Amniotic epithelial cell (primary cell): ENCODE data around the gene TIMM10.
A peak's percentile ranks its signal among the peaks of the same experiment; 100 is the strongest.

Experiments used
- DNase-seq: peaks from one replicate; pipeline ENCODE4 v3.0.0-alpha.2; 2010; ENCODE audit warnings: low read depth

The TIMM10 gene

DNA sequence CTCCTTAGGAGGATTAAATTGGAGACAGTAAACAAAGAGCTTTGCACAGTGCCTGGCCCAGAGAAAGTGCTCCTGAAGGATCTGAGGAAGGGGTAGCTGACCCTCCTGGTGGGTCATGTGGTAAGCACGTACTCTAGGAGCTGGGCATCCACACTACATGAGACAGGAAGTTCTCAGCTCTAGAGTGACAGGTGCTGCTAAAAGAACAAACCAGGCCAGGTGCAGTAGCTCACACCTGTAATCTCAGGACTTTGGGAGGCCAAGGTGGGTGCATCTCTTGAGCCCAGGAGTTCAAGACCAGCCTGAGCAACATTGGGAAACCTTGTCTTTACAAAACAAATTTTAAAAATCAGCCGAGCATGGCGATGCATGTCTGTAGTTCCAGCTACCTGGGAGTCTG, 28.2 kb downstream of the TIMM10 start:
- no peak for DNase-seq

DNA sequence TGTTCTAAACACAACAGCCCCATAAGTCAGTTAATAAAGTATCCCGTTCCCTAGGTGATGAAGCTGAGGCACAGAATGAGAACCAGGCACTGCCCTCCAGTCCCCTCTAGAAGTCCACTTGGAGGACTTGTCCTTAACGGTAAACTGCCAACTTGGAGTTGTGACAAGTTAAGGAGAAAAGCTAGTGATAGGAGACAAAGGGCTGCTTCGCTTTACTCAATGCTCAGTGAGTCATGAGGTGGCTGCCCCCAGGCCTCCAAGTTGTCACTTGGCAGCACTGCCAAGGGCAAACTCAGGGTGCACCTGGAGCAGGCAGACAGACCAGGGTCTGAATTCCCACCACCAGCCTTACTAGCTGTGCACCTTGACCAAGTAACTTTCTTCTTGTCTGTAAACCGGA, 28.6 kb downstream of the TIMM10 start:
- DNase-seq, result no peak

DNA sequence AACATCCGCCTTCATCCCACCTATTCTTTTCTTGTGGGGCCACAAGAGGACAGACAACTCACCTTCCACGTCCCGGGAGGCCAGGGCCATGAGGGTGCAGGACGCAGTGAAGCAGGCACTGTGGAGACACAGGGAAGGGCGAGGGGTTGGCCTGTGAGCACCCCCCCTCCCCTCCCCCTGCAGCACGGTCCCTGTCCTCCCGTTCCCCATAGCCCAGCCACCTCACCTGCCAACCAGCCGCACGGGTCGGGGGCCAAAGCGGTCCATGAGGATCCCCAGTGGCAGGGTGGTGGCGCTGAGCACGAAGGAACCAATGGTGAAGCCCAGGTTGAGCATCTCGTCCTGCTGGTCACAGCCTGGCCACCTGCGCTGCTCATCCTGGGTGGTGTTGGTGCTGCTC, 29.6 kb downstream of the TIMM10 start:
- DNase-seq, result no peak

DNA sequence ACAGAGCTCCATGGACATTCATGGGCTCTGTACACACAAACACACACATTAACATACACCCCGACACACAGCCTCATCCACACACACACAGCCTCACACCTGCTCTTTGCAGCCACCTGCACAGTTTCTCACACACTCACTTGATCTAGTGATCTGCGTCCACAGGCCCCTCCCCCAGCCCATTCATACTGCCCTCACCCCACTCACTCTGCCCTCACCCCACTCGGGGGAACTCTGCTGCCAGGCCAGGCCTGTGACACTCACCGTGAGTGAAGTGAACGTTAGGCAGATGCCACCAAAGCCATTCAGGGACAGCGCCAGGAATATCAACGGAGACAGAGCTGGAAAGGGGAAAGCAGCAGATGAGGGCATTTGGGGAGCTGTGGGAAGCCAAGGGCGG, 30.0 kb downstream of the TIMM10 start:
- no peak for DNase-seq

DNA sequence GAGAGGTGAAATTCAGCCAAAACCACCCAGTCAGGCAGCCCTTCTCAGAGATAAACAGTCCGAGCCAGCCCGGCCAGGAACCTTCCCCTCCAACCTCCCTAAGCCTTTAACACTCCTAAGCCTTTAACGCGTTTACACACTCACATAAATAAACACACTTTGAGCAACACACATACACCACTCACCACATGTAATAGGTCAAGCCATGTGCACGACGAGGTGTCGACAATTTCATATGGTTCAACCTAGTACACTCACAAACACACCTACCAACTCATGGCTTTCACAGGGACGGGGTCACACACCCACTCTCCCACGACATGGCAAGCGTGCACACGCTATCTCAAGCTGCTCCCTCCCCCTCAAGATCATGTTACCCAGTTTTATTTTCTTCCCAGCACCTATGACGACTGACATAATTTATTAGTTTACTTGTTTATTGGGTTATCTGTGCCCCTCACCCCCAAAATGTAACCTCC, 30.5 kb downstream of the TIMM10 start:
- DNase-seq, result no peak

DNA sequence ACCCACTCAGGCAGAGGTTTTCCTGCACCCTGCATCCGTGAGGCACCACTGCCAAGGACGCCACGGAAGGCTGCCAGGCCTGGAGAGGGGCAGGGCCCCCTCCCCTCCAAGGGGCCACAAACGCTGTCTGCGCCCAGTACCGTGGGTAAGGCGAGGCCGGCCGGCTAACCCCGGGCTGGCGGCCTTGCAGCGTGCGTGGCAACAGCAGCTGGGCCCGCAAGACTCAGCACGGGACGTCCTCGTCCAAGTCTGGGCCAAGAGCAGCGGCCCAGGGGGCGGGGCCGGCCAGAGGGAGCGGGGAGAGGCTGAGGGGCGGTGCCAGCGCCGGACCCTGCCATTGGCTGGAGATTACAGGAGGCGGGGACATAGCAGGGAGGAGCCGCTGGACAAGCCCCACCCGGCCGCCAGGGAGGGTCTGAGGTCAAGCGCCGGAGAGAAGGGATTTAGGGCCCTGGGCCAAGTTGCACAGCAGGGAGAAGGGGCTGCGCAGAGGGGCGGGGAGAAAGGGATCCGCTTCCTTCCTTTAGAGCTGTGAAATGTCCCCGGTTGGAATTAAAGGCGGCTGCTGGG, 31.1 kb downstream of the TIMM10 start:
- DNase-seq, result peak; percentile 85

DNA sequence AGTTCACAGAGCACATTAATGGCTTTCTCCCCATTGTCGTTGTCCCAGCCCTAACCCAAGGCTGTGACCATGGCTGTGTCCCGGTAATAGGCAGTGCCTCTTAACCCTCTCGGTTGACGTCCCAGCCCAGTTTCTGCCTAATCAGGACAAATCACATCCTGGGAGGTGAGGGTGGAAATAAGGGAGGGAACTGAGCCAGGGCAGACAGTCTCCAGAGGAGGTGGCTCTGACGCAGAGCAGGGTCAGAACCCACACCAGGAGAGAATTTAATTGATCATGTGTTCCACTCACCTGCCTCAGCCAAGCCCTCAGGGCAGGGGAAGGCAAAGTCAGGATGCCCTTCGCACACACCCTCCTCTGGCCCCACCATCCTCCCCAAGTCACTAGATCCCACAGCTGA, 32.0 kb downstream of the TIMM10 start:
- DNase-seq, result no peak

DNA sequence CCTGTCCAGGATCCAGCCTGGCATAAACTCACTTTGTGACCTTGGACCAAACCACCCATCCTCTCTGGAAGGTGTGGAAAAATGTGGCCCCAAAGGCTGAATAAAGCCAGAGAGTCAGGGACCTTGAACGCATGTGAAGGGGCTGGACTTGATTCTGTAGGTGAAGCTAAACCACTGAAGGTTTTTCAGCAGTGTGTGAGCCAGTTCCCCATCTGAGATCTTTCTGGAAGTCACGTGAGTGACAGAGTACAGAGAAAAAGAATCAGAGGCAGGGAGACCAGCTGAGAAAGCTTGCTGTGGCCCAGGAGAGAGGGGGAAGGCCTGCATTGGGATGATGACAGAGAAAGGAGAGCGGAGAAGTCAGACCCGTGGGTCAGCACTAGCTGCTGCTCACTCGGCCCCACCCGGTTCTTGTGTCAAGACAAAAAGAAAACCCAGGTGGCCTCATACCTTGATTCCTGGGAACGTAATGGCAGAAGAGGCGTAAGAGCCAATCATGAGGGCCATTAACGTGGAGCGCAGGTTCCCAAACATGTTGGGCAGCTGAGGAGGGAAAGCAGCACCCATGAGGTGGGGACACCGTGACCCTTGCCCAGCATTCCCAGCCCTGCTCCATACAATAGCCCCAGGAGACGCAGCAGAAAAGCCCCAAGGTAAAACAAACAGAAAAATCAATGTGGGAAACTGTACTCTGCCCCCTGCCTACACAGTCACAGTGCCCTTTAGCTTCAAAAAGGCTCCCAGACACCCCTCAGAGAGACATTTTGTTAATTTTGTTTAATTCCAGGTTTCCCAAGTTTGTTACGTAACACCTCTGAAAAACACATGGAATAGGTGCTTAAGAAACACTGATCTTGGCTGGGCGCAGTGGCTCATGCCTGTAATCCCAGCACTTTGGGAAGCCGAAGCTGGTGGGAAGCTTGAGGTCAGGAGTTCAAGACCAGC, 33.0 kb downstream of the TIMM10 start:
- no peak for DNase-seq

DNA sequence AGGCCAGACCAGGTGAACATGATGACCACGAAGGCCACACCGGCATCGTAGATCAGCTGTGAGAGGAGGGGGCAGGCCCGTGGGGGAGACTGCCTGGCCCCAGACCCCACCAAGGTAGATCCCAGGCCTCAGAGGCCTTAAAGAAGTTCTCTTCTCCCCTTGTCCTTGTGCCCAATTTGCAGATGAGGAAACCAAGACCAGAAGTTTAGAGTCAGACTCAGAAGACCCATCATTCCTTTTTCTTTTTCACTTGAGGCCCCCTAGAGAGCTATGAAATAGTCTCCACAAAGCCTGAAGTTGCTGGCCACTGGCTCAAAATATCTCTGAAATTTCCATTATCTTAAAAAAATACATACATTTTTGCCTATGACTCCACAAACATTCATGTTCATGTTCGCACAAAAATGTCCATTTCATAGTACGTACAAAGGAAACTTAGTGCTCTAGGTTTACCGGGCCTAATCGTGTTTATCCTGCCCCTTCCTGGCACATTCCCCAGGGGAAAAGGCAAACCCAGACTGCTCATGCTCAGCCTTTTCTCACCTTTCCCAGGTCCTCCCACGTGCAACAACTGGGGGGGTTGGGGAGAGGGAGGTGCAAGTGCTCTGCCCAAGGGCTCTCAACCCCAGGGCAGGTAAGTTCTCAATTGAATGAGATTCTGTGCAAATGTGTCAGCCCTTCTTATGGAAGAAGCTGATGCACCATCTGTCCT, 34.3 kb downstream of the TIMM10 start:
- DNase-seq, result no peak

DNA sequence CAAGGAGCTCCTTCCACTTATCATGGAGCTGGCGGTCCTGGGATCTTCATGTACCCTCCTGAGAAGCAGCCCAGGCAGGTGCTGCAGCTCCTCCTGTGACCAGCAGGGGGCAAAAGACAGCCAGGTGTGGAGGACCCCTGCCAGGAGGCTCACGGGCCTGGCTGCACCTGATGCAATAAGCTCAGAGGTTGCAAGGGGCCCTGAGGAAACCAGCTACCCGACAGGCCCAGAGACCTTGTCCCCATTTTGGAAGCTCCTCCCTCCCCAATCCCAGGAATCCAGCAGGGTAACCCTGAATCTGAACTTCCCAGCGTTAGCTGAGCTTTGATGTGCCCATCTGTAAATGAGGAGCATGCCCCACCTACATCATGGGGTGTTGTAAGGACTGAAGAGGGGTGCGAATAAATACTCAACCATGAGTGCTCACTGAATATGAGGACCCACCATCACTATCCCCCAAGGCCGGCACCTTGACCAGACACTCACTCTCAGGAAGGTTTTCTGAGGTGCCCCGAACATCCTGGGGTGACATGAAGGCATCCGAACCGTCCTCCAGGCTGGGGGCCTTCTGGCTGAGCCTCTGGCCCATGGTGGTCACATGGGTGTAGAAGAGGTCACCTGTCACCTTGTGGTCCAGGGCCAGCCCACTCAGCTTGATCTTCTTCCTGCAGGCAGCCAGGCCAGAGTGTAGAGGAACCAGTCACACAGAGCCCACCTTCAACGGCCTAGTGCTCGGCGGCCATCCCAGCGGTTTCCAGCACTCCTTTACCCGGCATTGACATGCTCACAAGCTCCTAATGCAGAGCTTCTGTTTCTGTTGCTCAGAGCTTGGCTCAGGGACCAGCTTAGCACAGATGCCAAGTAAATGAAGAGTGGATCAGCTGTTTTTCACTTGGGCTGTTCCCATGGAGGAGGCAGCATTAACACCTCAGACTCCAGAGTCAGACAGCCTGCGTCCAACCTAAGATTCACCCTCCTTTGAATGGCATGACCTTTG, 36.7 kb downstream of the TIMM10 start:
- DNase-seq, result peak; percentile 29

DNA sequence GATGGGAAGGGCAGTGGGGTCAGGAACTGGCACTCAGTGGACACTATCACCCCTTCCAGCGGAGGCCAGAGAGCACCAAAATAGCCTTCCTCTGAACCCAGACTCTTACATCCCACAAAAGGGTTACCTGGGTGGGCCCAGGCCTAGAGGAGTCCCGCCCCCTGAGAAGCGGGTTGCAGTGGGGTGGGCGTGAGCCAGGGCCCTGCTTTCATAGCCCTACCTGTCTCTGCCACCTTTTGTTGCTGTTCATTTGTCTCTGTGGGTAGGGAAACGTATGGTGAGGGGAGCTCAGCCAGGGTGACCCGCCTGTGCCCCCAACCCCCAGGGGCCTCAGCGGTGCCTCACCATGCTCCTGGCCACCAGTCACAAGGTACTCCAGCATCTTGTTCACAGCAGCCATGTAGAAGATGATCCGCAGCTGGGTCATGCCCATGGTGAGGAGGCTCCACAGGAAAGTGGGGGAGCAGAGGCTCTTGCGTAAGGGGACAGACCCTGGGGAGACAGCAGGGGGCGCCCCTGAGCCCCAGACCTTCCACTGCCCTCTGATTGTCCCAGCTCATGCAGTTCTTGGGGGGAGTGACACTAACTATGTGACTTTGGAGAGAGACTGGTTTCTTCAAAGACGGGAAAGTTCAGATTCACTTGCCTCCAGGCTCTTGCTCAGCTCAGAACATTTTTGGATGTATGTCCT, 39.0 kb downstream of the TIMM10 start:
- DNase-seq, result peak; percentile 26

DNA sequence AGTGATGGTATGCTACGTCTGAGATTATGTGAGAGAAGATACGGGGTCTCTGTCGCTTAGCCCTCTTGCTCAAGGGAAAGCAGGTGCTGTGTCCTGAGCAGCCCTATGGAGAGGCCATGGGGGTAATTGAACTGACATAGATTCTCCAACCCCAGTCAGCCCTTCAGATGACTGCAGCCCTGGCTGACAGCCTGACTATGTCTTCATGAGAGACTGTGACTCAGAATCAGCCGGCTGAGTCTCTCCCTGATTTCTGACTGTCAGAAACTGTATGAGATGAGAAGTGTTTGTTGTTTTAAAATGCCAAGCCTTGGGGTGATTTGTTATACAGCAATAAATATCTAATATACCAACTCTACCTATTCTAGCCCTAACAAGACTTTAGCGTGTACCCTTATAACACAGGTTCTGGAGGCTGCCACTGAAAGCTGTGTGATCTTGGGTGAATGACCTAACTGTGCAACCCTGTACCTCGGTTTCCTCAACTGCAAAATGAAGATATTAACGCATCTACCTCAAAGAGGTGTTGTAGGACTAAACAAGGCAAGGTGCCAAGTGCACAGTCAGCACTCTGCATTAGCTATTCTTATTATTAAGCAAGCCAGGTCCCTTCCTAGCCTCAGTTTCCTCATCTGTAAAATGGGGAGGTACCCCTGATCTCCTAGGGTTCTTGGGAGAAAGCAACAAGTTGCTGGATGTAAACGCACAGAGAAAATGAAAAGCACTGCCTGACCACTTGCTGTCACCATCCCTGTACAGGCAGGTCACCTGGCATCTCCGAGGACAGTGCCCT, 39.9 kb downstream of the TIMM10 start:
- DNase-seq, result peak; percentile 36

DNA sequence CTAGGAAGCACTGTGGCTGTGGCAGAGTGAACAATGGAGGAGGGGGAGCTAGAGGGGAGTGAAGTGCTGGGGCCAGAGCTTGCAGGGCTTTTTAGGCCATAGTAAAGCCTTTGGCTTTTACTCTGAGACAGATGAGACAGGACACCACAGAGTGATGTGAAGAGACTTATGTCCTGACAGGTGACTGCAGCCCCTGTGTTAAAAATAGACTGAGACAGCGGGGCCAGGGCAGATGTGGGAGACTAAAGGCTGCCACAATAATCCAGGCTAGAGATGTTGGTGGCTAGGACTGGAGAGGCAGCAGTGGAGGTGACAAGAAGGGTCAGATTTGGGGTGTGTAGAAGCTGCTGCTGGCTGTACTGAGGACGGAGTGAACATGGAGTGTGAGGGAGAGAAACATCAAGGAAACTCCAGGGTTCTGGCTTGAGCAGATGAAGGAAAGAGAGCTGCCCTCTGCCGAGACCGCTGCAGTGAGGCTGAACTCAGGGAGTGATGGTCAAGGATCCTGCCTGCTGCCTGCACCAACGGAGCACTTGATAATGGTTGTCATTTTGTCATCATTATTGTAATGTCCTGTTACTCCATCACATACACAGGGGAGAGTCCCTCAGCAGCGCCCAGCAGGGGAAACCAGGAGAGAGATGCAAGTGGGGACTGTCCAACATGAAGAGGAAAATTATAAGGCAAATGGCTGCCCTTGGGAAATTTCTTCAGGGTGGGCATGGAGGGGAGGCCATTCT, 42.5 kb downstream of the TIMM10 start:
- no peak for DNase-seq

DNA sequence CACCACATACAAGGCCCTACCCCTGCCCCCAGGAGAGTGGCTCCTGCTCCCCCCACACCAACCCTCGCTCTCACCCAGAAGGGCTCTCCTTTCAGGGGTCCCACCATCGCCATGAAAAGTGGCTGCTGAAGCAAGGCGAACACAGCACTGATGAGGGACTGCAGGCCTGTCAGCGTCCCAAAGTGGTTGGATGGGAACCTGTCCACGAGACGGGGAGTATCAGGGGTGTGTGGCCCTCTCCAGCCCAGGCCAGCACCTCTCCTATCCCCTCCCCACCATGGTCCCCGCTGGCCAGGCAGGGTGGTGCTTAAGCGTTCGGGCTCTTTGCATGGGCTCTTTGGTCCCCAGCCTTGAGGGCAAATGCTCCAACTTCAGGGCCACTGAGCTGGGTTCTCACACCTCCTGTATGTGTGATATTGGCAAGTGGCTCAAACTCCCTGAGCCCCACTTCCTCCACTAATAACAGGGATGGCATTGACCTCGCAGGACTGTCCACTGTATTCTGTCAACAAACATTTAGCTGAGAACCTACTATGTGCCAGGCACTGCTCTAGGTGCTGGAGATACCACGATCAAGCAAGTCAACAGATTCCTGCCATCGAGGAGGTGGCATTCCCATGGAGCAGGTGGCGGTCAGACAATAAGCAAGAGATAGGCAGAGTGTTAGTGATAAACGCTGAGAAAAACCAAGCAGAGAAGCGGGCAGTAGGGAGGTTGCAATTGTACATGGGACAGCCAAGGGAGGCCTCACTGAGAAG, 43.4 kb downstream of the TIMM10 start:
- no peak for DNase-seq

DNA sequence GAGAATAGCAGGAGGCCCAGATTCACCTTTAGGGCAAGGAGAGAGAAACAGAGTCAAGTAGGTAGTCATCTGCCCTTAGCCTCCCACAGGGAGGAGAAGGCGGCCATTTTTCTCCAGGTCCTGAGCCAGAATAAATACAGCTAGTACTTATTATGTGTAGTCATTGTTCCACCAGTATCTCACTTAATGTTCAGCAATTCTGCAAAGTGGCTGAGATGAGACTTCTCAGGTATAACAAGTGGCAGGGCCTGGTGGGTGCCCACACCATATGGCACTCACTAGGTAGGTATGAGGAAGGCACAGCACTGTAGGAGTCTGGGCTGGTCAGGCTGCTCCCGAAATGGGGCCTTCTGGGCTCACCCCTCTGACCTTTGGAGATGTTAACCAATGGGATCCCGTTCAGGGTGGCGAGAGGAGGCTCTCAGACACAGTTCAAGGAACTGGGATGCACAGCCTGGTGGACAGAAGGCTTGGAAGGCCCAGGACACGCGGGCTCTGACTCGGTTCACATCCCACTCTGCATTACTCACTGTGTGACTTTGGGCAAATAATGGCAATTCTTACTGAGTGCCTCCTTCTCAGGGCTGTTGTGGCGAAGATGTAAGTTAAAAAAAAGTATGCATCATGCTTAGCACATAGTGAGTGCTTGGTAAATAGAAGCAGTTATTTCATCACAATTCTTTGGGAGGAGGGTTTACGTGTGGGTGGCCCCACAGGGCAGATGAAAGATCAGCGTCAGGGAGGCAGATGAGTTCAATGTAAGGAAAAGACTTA, 45.1 kb downstream of the TIMM10 start:
- peak; percentile 35 for DNase-seq

DNA sequence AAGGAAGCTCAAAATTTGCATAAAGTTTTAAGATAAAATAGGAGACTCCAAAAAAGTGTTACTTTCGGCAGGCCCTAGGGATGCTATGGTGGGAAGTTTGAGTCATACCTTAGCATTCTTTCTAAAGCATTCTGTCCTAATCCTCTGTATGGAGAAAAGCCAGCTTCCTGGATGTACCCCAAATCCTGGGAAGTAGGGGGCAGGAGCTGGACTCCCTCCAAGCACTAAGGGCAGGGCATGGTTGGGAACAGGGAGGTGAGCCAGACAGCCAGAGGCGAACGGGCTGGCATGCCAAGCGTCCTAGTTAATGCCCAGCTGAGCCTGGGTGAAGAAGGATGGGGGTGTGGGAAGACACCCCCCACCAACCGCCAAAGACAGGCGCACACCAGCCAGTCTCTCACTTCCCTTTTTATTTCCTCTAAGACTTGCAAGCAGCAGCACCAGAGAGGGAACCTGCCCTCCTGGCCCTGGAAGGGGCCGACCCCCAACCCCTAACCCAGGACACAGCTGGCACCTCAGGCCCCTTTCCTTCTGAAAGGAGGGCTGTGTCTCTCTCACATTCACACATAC, 46.3 kb downstream of the TIMM10 start:
- no peak for DNase-seq

DNA sequence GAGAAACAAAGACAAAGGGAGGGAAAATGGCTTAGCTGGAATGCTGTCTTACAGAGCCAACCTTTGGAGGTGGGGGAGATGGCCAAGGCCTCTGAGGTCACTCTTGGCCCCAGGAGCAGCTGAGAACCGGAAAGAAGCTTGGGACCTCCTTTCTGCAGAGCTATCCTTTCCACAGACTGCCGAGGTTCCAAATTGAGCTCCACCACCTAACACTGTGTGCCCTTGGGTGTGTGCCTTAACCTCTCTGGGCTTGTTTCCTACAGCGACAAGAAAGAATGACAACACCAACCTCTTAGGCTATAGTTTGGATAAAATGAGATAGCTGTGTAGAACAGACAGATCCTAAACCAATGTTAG, 47.0 kb downstream of the TIMM10 start:
- no peak for DNase-seq
